KOPT-K1 (cell line): ENCODE results near the gene CDH23.

Source experiments
- H3K27ac ChIP-seq: fragments of 200-600 bp; sonication (generic); 2 replicates; pipeline ENCODE4 v1.5.1; 2016; ENCODE audit warnings: antibody characterized with exemption, mild to moderate bottlenecking, low read depth, low read length; ENCODE audit not compliant: poor library complexity, severe bottlenecking
- H3K36me3 ChIP-seq: fragments of 200-600 bp; sonication (generic); 2 replicates; pipeline ENCODE4 v1.5.1; 2017; ENCODE audit warnings: antibody characterized with exemption, mild to moderate bottlenecking, low read length, moderate library complexity; ENCODE audit not compliant: insufficient read depth
- H3K9me3 ChIP-seq: fragments of 200-600 bp; sonication (generic); 2 replicates; pipeline ENCODE4 v1.5.1; 2017; ENCODE audit warnings: antibody characterized with exemption, low read length, mild to moderate bottlenecking; ENCODE audit not compliant: insufficient read depth, poor library complexity, severe bottlenecking

CDH23 gene

GRCh38 chr10:71833451-71834342 lies 437.0 kb downstream of the CDH23 start:
- no peak overlapping the region for H3K27ac ChIP-seq
- H3K36me3 ChIP-seq = peaks cover 89% of the 10 kb centered on the region
- no peaks in the 10 kb centered on the region for H3K9me3 ChIP-seq

GRCh38 chr10:71834343-71834674 lies 437.6 kb downstream of the CDH23 start:
- no peak overlapping the region for H3K27ac ChIP-seq
- H3K36me3 ChIP-seq = peaks cover 83% of the 10 kb centered on the region
- no peaks in the 10 kb centered on the region for H3K9me3 ChIP-seq

- H3K27ac ChIP-seq = peak overlapping the region; percentile 38
- no peaks in the 10 kb centered on the region for H3K9me3 ChIP-seq
- H3K36me3 ChIP-seq = peaks cover 78% of the 10 kb centered on the region
Observed at GRCh38 chr10:71835671-71836595, 439.2 kb downstream of the CDH23 start.

DNA sequence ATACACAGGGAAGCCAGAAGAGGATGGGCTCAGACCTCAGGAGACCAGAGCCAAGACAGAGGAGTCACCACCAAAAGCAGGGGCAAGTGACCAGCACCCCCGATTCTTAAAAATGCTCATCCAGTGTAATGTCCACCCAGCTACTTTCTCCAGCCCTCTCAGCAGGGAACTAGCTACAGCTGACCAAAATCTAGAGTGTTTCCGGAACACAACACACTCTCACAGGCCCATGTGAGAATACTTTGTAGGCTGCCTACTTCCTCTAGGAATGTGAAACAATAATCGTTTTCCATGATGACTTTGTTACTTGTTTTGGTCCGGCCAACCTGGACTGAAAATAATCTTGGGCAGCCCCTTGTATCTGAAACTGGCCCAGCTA lies 439.9 kb downstream of the CDH23 start:
- no peaks in the 10 kb centered on the region for H3K9me3 ChIP-seq
- peak overlapping the region; percentile 38 for H3K27ac ChIP-seq
- H3K36me3 ChIP-seq = peaks cover 73% of the 10 kb centered on the region

DNA sequence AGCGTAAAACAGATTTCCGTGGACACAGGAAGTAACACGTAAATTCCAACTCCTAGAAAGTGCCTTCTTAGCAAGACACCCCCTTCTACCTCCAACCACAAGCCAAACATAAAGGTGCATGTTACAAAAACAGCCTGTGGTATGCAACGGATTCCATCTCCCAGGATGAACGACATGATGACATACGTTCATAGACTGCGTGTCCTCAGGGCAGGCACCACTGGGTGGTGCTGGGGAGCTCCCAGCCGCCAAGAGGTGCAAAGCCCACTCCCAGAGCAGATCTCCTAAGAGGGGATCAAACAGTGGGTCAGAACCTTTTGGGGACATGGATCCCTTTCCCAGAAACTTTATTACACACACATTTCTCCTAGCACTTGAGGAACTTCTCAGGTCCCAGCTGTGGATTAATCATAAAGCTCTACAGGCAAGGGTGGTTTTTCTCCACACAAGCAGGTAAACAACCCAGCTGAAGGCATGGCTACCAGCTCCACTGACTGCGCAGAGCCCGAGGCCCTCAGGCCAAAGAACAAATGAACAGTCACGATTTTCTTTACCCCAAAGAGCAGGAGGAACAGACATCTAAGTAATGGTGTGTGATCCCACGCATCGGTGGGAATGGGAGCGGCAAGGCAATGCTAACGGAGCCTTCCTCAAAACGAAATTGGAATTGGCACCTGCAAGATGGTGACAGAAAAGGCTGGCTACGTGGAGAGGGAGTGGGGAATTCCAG lies 440.5 kb downstream of the CDH23 start:
- H3K36me3 ChIP-seq = peaks cover 70% of the 10 kb centered on the region
- H3K9me3 ChIP-seq = no peaks in the 10 kb centered on the region
- H3K27ac ChIP-seq = peak overlapping the region; percentile 38

DNA sequence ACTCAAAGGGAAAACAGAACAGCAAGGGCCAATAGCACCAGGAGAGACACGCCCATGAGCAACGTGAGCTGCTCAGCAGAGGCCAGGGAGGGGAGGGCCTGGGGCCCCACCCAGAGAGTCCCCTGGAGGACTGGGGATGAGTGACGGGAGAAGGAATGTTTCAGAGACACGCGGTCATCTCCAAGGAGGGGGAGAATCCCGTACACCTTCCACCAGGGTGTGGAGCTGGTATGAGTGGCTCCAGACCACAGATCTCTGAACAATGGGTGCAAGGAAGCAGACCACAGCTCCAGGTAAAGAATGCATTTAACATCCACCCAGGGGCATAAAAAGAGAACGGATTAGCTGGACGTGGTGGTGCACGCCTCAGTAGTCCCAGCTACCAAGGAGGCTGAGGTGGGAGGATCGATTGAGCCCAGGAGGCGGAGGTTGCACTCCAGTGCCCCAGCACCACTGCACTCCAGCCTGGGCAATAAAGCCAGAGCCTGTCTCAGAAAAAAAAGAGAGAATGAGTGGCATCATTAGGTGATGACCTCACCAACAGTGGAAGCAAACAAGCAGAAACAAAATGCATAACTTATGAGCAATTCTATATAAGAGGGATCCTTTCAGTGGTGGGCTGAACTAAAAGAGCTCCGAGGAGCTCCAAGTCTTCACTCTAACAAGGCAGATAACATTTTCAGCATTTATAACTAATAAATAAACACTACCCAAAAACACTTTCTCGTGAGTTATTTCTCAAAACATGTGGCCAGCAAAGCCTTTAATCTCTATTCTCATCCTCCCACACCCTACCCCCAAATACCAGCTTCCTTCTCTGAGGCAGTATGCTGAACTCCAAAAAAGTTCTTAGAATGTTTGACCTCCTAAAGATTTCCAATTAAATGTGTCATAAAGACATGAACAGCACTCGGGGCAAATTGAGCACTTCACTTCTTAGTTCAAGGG lies 441.8 kb downstream of the CDH23 start:
- Histone ChIP-seq H3K36me3 (peaks cover 65% of the 10 kb centered on the region), H3K27ac (peak overlapping the region; percentile 38), H3K9me3 (no peaks in the 10 kb centered on the region)

GRCh38 chr10:71840177-71840957 lies 443.6 kb downstream of the CDH23 start:
- Histone ChIP-seq H3K36me3 (peaks cover 58% of the 10 kb centered on the region), H3K27ac (no peak overlapping the region), H3K9me3 (no peaks in the 10 kb centered on the region)

- Histone ChIP-seq H3K27ac (no peak overlapping the region), H3K9me3 (no peaks in the 10 kb centered on the region), H3K36me3 (peaks cover 57% of the 10 kb centered on the region)
Observed at GRCh38 chr10:71840958-71841335, 444.2 kb downstream of the CDH23 start.

DNA sequence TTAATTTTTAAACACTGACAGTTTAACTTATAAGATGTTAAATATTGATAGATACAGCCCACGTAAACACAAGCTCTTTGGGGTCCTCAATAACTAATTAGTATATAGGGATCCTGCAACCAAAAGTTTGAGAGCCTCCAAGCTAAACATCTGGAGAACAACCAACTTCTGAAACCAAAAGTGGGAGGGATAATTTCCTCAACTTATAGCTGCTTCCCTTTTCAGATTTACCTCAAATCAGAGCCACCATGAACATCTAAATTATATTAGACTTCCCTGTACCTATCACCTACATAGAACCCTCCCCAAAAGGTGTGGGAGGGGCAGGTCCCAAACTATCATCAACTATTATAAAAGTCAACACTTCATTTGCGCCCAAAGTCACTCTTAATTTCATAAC lies 445.7 kb downstream of the CDH23 start:
- H3K9me3 ChIP-seq = no peaks in the 10 kb centered on the region
- peaks cover 47% of the 10 kb centered on the region for H3K36me3 ChIP-seq
- no peak overlapping the region for H3K27ac ChIP-seq

DNA sequence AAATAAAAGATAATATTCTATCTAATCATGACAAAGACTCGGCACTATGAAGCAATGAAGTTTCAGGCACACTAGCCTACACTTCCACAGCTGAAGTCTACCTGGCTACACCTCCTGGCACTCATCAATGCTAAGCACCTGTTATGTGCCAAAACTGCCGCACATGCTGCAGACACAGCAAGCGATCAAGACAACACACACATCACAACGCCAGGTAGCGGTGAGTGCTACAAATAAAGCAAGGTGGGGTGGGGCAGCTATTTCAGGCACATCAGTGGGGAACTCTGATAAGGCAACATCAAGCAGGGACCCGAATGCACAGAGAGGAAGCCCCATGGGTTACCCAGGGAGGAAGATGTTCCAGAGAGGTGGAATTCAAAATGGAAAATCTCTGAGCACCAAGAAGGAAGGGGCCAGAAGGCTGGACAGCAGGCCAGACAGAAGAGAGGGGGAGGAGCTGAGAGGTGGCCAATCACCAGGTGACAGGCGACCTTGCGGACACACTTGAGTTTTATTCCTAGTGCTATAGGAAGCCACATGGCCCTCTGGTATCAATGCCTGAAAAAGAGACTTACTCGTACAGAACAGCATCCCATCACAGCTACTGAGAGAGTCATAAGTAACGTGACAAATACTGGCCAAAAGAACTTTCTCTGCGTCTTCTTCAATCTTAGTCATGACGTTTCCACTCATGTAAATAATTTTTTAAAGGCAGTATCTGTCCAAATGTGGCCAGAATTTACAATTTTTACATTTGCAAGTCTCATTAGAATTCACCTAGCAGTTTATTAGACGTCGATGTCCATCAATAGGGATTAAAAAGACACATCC lies 446.4 kb downstream of the CDH23 start:
- no peak overlapping the region for H3K27ac ChIP-seq
- H3K36me3 ChIP-seq = peaks cover 41% of the 10 kb centered on the region
- H3K9me3 ChIP-seq = no peaks in the 10 kb centered on the region

DNA sequence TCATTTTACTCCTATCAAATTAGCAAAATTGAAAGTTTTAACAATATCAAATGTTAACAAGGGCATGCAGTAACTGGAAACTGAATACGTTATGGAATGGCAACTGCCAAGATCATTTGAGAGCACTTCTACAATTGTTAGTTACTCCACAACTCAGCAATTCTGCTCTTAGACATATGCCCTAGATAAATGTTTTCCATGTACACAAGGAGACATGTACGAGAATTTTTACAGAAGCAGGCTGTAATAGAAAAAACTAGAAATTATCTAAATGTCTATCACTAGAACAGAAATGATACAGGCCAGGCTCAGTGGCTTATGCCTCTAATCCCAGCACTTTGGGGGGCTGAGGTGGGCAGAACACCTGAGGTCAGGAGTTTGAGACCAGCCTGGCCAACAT lies 447.4 kb downstream of the CDH23 start:
- peaks cover 35% of the 10 kb centered on the region for H3K36me3 ChIP-seq

GRCh38 chr10:71844695-71845094 lies 448.0 kb downstream of the CDH23 start:
- Histone ChIP-seq H3K27ac (no peak overlapping the region), H3K9me3 (no peaks in the 10 kb centered on the region), H3K36me3 (peaks cover 35% of the 10 kb centered on the region)

More for the DNA sequence above, 447.4 kb downstream of the CDH23 start:
- Histone ChIP-seq H3K9me3 (no peaks in the 10 kb centered on the region), H3K27ac (peak overlapping the region; percentile 14)
